HG03135 (cell line): ENCODE measurements around the gene NOS1AP.
"Not testable (repeated sequence)": the region's sequence is repeated elsewhere in the genome, so short reads cannot be mapped to it uniquely, and the experiment has no call there.

Source experiments
- ATAC-seq: cut with Tn5 transposase; IDR thresholded peaks from one replicate; pipeline ENCODE4 v1.9.1; 2021; ENCODE audit warnings: mild to moderate bottlenecking, moderate library complexity; ENCODE audit not compliant: unreplicated experiment

NOS1AP gene

DNA sequence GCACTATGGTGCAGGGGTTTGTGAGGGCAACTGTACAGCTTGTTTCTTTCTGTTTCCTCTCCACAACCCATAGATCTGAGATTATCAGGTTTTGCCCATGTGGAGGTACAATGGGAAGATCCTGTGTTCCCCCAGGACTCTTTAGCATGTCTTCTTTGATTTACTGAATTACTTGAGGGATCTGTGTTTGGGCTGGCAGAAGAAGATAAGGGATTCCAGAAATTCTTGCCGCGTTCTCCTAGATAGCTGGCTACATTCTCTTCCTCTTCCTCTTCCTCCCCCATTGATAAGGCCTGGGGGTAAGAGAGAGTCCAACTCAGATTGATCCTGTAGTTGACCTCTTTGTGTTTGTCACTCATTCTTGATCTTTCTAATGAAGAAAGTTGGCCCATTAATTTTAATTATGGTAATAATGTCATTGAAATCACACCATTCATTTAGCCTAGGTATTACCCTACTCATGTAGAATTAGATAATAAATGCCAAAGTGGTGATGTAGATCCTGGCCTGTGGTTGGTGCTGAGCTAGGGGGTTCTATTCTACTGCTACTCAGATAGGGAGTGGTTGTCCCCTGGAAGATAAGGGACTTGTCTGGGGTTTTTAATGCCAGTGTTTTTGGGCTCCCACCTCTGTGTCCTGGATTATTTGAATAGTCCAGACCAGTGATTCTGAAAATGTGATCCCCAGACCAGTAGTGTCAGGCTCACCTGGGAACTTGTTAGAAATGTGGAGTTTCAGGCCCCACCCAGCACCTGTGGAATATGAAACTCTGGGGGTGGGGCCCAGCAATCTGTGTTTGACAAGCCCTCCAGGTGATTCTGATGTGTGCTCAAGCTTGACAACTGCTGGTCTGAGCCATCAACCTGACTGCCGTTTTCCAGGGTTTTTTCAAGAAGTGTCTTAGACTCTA is 122.2 kb downstream of the NOS1AP start:
- no peak for ATAC-seq

DNA sequence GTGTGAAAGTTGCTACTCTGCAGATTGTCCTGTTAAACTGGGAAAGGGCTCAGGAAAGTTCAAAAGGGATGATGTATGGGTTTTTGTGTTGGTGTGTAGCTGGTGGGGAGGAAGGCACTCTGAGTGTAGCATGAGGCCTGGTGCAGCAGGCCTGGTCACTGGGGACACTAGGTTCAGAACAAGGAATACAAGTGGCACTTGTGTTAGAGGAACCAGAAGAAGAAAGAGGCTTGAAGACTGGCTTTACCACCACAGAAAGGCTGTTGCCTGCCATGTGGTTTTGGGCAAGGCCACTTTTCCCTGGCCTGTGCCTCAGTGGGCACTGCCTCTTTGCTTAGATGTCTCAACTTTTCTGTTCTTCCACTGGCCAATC is 122.8 kb downstream of the NOS1AP start:
- ATAC-seq, result no peak

DNA sequence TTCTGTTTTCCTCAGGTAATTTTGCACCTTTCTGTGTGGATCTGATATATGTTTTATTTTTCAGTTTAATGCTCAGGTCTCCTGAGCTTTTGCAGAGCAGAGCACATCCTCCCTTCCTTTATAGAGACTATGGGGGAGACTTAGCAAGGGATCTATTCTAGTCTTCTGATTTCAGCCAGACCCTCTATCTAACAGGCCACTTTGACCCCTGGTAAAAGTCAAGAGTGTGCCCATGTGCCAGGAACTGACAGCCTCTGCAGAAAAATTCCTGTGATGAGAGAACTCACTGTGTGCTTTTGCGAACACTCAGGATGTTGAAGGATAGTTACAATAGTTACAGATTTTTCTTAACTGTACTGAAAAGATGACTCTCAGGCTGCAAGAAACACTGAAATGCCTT is 123.3 kb downstream of the NOS1AP start:
- ATAC-seq, result no peak

DNA sequence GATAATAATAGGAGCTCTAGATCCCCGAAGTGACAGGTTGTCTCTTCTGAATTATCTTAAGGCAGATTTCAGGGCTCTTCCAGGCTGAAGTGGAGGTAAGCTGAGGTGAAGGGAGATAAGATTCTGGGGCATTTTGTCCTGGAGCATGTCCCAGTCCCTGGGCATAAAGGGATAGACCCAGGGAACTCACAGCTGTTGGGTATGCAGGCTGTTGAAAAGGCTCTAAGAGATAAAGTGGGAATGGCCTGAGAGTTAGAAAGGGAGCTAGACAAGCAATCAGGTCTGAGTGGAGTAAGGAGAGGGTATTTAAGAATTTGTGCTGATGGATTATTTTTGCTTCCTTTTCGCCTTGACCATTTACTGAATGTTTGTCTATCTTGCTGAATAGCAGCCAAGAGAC is 123.7 kb downstream of the NOS1AP start:
- ATAC-seq, result no peak

DNA sequence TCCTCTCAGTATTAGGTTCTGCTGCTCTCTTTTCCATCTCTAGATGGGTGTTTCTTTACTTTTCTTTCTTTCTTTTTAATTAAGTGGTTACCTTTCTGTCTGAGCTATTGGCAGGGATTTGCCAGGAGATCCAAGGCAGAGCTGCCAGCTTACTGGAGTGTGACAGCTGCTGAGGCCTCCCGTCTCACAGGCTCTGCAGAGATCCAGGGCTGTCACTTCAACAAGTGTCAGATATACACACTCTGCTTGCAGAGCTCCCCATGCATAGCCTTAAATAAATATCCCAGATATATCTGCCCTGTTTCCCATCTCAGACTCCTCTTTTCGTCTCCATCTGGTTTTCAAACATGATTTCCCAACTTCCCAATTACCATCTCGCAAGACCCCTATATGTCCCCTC is 124.3 kb downstream of the NOS1AP start:
- no peak for ATAC-seq

DNA sequence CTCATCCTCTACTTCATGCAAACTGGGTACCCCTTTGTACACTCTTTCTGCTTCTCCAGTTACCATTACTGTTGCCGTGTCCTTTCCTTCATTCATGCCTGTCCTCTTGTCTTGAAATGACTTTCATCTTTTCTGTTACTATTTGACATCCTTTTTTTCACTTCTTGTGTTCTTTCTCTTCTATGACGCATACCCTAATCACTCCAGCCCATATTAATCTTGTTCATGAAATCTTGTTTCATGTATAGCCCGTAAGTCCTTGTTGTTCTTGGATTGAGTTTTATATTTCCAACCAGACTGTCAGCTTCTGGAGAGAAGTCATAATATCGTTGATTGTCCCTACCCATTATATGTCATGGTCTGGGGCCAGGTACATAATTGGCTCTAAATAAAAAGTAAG is 126.1 kb downstream of the NOS1AP start:
- no peak for ATAC-seq

DNA sequence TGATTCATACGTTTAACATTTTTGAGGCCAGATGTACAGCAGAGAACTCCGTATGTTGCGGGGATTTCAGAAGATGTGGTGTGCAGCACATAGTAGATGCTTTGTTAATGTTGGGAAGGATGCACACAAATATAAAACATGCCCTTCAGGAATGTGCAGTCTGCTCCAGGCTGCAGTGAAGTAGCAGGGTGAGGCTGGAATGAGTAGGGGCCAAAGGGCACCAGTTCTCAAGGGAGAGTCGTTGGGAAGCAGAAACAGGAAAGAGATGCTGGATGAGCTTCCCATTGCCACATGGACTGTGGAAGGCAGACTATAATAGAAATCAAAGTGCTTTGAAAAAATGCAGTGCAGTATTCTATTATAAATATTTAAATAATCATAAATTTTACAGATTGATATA is 126.9 kb downstream of the NOS1AP start:
- ATAC-seq, result no peak

DNA sequence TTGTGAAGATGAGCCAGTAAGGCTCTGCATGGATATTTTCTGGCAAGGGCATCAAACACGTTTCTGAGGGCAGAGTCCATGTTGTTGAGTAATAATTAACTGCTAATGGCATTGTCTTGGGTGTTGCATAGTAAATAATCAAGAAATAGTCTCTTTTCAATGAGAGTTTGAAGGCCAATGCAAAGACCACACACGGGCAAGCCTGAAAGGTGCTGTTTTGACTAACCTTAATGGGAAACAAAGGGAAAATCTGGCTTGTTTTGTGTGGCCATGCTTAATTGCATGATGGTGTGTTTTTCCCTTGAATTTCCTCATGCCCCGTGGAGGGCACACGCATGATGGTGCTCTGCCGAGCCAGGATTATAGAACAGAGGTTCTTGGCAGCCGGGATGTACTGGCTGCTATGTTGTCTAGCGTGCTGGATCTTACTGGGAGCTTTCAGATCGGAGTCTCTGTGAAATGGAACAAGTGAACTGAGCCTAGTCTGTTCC is 127.6 kb downstream of the NOS1AP start:
- ATAC-seq, result no peak

DNA sequence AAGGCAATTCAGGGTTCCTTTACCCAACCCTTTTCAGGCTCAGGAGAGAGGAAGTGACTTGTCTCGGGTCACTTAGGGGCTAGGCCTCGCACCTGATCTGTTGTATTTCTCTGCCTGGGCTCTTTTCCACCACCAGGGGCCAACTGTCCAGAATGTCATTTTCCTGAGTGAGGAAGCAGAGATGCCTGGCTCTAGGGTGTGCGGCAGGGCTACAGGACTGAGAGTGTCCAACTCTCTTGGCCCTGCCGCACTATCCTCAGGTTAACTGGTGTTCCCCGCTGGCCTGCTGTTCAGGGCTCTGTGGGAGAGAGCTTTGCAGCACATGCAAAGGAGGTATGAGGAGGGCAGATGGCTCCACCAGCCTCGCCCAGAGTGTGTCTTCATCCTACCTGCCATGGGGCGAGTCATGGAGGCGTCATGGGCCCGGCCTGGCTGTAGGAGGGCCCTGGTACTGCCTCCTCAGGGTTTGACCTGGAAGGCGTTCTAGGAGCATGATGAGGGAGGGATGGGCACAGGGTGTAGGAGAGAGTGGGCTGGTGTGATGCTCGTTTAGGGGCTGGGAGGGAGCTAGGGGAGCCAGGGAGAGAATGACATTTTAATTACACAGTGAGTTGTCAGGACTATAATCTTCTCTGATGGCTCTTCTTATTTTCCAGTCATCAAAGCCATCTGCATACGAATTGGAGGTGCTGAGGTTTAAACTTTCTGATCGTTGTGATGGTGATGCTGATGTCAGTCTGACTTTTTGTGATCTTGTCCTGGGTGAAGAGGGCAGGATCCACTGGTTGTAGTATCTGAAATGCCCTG is 128.3 kb downstream of the NOS1AP start:
- ATAC-seq, result no peak

DNA sequence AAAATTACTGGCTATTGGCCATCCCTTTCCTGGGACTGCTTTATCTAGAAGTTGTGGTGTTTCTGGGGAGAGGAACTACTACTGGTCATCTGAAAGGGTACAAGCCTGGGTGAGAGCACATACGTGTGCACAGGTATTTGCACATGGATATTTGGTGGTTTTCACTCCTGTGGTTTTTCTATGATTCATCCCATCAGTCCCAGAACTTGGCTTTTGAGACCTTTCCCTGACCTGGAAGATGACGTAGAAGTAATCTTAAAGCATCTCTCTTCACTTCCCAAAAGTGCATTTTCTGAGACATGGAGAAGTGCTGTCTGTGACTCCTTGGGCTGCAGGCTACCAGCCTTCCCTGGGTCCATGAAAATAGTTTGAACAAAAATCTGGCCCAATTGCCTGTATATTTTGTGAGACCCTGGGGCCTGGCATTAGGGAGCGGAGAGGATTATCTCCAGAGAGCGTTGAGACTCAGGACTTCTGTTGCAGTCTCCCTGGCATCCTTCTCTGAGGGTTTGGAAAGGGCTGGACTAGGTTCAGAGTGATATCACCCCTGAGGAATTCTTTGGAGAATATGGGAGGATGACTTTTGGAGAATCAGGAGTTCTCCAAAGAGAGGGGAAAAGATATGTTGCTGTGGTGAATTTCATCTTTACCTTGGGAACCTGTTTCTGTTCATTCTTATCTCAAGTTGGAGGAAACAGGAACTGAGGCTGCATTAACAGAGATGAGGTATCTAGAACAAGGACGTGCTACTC is 130.8 kb downstream of the NOS1AP start:
- ATAC-seq, result no peak

DNA sequence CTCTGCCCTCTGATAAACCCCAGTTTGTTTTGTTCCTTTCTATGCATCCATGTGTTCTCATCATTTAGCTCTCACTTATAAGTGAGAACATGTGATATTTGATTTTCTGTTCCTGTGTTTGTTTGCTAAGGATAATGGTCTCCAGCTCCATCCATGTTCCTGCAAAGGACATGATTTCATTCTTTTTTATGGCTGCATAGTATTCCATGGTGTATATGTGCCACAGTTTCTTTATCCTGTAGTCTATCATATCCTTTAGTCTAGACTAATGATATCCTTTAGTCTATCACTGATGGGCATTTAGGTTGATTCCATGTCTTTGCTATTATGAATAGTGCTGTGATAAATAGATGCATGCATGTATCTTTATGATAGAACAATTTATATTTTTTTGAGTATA is 131.6 kb downstream of the NOS1AP start:
- not testable (repeated sequence) for ATAC-seq

DNA sequence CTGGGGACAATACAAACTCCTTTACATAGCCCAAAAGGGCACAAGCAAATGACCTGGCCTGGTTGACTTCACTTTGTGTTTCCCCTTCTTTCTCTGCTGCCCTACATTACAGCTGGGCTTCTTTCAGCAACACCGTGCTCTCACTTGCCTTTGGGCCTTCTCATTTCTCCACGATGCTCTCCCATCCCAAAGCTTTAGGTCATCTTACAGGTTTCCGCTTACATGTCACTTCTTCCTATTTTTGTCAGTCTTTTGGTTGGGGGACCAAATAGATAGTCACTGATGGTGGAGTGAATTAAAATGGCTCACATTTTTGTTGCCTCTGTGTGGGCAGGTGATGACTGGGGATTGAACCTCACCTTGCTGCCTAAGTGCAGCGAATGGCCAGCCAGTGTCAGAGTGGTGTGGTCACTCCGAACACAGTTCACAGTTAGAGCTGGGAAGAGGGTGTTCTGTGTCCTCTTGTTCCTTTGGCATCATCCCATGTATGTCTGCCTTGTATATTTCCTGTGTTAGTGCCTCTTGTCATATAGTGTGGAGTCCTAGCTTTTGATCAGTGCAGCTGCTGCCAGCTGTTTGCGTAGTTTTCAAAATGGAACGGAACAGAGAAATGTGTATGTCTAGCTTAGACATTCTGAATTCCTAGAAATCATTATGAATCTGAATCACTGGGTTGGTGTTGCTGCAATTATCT is 134.8 kb downstream of the NOS1AP start:
- ATAC-seq, result no peak

DNA sequence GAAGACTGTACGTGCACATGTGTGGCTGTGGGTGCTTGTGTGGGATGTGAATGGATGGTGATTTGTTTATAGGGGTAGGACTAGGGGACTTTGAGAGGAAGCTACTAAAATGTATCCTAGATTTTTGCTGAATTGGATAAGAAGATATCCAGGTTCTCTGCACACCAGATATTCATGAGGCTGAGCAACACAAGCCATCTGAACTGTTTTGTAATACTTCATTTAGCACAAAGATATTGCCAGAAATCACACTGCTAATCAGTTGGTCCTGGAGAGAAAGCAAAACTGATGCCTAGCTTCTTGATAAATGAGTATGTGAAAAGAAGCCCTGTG is 135.3 kb downstream of the NOS1AP start:
- no peak for ATAC-seq

DNA sequence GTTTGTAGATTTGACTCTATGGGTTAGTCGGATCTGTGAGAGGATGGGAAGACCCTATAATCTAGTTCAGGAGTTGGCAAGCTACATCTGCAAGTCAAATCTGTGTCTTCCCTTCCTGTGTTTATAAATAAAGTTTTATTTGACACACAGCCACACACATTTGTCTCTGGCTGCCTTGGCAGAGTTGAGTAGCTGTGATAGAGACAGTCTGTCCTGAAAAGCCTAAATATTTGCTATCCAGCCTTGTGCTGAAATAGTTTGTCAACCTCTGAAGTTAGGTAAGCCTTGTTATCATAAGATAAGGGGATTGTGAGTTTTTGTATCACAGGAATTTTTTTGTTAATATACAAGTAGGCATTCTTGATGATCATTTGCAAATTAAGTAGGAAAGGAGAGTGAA is 136.8 kb downstream of the NOS1AP start:
- ATAC-seq, result no peak

DNA sequence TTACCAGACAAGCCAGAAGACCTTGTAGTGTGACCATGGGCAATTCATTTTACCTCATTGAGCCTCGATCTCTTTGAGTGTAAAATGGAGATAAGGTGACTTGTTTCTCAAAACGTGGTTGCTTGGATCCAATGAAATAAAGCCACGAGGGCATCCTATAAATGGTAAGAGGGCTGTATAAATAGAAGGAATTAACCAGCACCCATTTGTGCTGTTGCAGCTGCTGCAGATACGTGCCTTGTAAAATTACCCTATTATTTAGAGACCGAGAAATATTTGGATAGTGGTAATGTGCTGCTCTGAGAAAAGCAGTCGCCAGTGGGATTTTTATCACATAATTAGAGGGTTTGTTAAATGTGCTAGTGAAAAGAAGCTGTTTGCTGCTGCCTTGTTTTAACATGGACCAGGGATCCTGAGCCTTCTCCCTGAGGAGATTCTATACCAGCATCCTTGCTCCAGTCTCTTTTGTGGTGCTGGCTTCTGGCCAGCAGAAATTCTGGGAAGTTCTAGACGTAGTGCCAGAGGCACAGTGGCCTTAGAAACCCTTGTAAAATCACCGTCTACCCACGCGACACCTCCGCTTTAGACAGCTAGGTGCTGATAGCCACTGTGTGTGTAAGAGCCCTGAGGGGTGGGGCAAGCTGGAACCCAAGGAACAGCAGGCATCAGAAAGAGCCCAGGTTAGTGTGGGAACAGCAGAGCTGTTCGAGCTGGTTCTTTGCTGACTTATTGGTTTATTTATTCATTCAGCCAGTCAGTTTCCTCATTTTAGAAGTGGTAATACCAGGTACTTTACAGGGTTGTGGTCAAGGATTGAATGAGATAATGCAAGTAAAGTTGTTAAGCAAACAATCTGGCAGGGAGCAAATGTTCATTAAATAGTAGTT is 137.5 kb downstream of the NOS1AP start:
- no peak for ATAC-seq

DNA sequence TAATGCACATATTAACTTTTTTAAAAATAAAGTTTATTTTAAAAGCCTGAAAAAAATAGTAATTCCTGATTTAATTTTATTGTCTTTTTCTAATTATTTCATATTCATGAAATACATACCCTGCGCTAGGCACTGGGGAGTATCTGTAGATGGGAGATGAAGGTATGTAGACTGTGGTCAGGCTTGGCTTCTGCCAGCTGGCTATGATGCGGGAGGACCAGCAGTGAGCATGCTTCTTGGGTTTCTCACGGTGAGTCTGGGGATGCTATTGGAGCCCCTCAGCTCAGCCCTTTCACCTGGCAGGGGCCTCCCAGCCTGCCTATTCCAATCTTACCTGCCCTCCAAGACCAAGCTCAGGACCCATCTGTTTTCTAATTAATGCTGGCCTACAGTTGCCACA is 138.4 kb downstream of the NOS1AP start:
- ATAC-seq, result no peak

DNA sequence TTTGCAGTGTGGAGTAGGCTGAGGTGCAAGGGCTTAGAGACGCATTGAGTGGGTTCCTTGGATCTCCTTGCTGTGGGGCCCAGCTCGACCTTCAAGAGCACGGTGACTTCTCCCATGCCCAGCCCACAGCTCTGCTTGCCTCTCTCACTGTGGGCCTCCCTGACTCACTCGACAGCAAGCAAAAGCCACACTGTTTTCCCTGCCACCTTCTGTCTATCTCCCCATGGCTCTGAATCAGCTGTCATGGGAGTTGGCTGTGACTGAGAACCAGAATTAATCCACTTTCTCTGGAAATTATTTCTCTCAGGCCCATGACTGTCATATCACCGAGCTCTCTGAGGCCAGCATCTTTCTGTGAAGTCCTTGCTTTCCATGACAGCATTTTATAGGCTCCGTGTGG is 140.7 kb downstream of the NOS1AP start:
- no peak for ATAC-seq

DNA sequence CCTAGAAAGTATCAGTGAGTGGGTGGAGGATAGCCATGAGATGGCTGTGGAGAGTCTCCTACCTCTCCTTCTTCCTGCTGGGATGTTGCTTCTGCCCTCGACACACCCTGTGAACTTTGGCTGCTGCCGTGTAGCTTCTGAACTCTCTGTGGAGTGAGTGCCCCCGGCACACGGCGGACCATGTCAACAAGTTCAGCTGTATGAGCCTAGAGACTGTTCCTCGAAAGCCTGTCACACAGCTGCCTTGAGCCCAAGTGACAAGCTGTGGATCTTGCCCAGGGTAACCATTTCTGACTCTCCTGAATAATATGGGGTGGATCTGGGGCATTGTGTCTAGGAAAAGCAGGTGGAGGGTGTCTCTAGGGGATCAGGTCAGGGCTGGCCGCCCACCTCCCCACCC is 143.2 kb downstream of the NOS1AP start:
- ATAC-seq, result no peak

DNA sequence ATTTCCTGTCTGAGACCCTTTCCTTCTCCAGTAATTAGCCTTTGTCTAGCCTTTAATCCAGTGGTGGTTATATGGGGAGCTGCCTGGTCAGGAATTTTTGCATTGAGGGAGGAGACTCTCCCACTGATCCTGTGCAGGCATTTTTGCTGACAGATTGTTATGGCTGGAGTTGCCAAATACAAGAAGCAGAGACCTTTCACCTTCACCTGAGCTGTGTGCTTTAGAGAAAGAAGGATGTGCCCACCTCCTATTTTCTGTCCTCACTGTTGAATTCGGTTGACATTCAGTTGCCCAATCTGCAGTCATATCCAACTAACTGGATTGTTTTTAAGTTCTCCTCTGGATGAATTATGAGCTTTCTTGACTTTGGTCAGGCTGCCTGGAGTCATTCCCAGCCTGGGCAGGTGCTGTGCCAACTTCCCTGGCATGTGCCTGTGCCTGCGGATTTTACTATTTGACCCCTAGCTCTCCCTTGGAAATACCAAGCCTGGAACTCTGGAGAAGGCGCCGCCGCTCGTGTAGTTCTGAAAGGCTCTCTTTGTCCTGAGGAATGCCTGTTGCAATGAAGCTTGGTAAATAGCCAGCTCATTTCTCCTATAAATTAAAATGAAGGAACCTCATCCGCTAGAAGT is 143.9 kb downstream of the NOS1AP start:
- no peak for ATAC-seq
